ENCODE measurements around the gene TMEM248. TPM values are rescaled to one million over a fixed set of nuclear protein-coding genes. Genes with fewer than 3 reads are reported as not detected.
A peak's percentile ranks its signal among the peaks of the same experiment; 100 is the strongest.
"Not testable (repeated sequence)": the region's sequence is repeated elsewhere in the genome, so short reads cannot be mapped to it uniquely, and the experiment has no call there.

TMEM248 gene
- total RNA-seq, 1 donor from 2014 or later = 133 TPM

- DNase-seq (ENCODE audit: low spot score) = not testable (repeated sequence)
Measured at GRCh38 chr7:66908598-66908997, 12.4 kb upstream of the TMEM248 start.

- no peak for DNase-seq (ENCODE audit: low spot score)
Measured at GRCh38 chr7:66910789-66911188, 10.2 kb upstream of the TMEM248 start.

GRCh38 chr7:66911191-66911590 lies 9.8 kb upstream of the TMEM248 start:
- not testable (repeated sequence) for DNase-seq (ENCODE audit: low spot score)

- no peak for DNase-seq (ENCODE audit: low spot score)
Measured at GRCh38 chr7:66912195-66912594, 8.8 kb upstream of the TMEM248 start.

GRCh38 chr7:66913118-66914037 lies 7.6 kb upstream of the TMEM248 start:
- DNase-seq (ENCODE audit: low spot score) = no peak

- not testable (repeated sequence) for DNase-seq (ENCODE audit: low spot score)
Measured at GRCh38 chr7:66917904-66918303, 3.1 kb upstream of the TMEM248 start.

- no peak for DNase-seq (ENCODE audit: low spot score)
Measured at GRCh38 chr7:66919304-66919703, 1.7 kb upstream of the TMEM248 start.

GRCh38 chr7:66919704-66920103 lies 1.3 kb upstream of the TMEM248 start:
- no peak for DNase-seq (ENCODE audit: low spot score)

- DNase-seq (ENCODE audit: low spot score) = no peak
Measured at GRCh38 chr7:66920256-66920655, 769 bp upstream of the TMEM248 start.

- peak; percentile 14 for DNase-seq (ENCODE audit: low spot score)
Measured at GRCh38 chr7:66921396-66921917, 432 bp downstream of the TMEM248 start.

GRCh38 chr7:66921918-66922486 lies 977 bp downstream of the TMEM248 start:
- no peak for DNase-seq (ENCODE audit: low spot score)

- no peak for DNase-seq (ENCODE audit: low spot score)
Measured at GRCh38 chr7:66925255-66925654, 4.2 kb downstream of the TMEM248 start.

GRCh38 chr7:66927348-66927948 lies 6.4 kb downstream of the TMEM248 start:
- no peak for DNase-seq (ENCODE audit: low spot score)

- no peak for DNase-seq (ENCODE audit: low spot score)
Measured at GRCh38 chr7:66928388-66928787, 7.4 kb downstream of the TMEM248 start.

- DNase-seq (ENCODE audit: low spot score) = no peak
Measured at GRCh38 chr7:66929165-66929564, 8.1 kb downstream of the TMEM248 start.

GRCh38 chr7:66929935-66930334 lies 8.9 kb downstream of the TMEM248 start:
- no peak for DNase-seq (ENCODE audit: low spot score)

GRCh38 chr7:66930341-66930740 lies 9.3 kb downstream of the TMEM248 start:
- DNase-seq (ENCODE audit: low spot score) = no peak

- DNase-seq (ENCODE audit: low spot score) = no peak
Measured at GRCh38 chr7:66933469-66933868, 12.4 kb downstream of the TMEM248 start.

- DNase-seq (ENCODE audit: low spot score) = no peak
Measured at GRCh38 chr7:66937940-66938339, 16.9 kb downstream of the TMEM248 start.

- no peak for DNase-seq (ENCODE audit: low spot score)
Measured at GRCh38 chr7:66939325-66939724, 18.3 kb downstream of the TMEM248 start.

GRCh38 chr7:66946545-66946944 lies 25.5 kb downstream of the TMEM248 start:
- DNase-seq (ENCODE audit: low spot score) = peak; percentile 52

GRCh38 chr7:66948480-66949109 lies 27.6 kb downstream of the TMEM248 start:
- no peak for DNase-seq (ENCODE audit: low spot score)
